D341Med (cell line): ENCODE measurements around the gene HDGFL1.

Experiments used
- DNase-seq: peaks from one replicate; pipeline ENCODE4 v3.0.0; 2012; ENCODE audit warnings: low spot score

Gene HDGFL1

DNA sequence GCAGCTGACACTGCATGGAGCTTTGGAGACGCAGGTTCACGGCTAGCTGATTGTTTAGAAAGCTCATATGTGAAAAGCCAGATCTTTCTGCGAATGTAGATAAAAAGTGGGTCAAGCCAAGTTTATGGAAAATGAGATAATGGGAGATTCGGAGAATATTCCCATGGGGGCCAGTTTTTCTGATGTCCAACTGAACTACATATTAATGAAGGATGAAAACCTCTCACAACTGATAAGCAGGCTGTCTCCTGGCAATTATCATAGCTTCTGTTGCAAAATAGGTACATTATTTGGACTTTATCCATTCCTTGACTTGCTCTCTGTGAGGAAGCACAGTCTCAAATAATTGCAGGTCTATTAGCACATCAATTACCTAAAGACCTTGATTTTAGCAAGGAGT is 21.1 kb downstream of the HDGFL1 start:
- DNase-seq = no peak

DNA sequence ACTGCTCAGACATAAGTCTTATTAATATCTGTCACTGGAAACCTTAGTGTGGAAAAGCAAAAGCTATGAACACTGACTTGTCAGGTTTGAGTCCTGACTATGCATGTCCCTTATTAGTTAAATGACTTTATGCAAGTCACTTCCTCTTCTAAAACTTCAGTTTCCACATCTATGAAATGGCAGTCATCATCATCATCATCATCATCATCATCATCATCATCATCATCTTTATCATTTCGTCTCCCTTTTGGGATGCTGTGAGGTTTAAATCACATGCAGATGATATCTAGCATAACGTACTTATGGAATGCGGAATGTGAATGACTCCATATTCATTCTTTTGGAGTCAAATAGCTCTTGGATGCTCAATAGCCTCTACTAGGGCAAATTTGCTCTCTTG is 24.5 kb downstream of the HDGFL1 start:
- DNase-seq = no peak

DNA sequence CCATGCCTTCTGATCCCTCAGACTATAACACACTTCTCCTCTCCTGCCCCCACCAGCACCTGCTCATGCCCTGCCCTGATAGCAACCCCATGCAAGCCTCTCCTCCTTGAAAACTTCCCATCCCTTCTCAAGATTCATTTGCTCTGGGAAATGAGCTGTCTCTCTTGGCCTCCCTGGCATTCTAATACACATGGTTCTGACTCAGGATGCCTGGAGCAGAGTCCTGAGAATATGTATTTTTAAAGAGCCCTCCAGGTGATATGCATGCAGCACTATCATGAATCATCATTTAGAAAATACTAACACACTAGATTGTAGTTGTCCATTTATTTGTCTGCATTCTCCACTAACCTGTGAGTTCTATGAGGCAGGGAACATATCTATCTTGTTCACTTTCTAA is 26.6 kb downstream of the HDGFL1 start:
- DNase-seq = no peak

DNA sequence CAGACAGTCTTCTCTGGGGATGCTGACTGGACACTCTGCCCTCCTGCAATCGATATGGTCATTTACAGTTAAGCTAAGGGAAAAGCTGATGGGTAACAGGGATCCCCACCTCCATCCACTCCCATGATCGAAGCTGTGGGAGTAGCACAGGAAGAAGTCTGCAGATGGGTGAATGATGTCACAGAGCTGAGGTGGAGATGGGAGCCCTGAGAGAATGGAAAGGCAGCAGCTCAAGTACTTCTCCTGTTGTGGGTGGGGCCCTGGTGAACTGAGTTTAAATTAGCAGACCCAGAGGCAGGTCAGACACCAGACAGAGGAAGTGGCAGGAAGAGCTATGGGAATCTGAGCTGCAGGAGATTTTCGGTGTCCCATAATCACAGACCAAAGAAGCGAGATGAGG is 29.0 kb downstream of the HDGFL1 start:
- no peak for DNase-seq

DNA sequence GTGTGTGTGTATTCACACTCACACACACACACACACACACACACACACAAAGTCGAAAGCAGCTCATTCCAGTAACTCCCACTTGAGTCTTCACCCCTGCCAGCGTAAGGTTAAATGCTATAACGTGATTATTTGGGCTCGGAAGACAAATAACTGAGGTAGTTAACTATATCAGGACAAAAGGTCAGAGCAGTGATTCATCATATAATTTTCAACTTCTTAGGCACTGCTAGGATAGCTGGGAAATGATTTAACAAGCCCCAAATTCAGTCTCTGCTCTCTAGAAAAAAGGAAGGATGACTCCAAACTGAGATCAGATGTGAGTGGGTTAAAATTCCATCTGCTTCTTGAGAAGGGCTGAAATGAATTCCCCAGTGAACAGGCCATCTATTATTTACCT is 30.7 kb downstream of the HDGFL1 start:
- DNase-seq = no peak

DNA sequence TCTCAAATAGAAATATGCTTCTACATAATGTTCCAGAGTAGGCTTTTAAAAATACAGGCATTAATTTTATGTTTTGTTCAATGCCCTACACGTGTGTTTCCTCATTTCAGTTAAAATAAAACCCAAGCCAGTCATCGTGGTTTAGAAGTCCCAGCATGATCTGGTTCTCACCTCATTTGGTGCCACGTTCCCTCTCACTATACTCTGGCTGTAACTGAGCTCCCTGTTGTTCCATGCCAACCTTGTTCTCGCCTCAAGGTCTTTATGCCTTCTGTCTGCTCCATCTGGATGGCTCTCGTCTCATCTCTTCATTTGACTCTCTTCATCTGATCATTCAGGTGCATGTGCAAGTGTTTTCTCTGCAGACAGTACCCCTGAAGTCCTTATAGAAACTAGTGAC is 32.6 kb downstream of the HDGFL1 start:
- no peak for DNase-seq

DNA sequence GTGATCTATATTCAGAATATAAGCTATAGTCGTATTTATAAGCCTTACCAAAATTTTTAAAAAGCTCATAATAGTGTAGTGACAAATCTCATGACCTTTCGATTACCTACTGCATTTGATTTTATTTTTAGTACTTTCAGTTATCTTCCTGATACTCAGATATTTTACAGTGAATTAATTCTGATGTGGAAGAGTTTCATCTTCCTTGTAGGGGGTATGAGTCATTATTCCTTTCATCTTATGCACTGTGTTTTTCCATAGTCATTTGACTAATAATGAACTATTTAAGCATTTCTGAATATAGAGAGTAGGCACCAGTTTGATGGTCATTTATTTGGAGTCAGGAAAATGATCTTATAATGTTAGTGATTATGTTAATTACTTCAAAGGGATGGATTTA is 36.4 kb downstream of the HDGFL1 start:
- DNase-seq = no peak

DNA sequence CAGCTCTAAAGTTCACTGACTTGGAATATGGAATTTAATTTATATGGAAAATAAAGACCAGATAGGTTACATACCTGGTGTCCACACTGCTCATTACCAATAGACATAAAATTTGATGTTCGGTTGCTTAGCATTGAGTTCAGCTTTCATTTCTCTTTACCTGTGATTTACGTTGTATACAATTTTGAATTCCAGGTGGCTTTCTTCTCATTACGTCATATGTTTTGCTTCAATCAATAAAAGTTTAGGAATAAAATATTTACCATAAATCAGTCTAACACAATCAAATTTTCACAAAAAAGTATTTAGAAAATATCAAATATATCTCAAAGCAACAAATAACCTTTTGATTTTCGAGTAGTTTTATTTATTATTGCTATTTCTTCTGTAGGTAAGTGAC is 40.8 kb downstream of the HDGFL1 start:
- DNase-seq = no peak

DNA sequence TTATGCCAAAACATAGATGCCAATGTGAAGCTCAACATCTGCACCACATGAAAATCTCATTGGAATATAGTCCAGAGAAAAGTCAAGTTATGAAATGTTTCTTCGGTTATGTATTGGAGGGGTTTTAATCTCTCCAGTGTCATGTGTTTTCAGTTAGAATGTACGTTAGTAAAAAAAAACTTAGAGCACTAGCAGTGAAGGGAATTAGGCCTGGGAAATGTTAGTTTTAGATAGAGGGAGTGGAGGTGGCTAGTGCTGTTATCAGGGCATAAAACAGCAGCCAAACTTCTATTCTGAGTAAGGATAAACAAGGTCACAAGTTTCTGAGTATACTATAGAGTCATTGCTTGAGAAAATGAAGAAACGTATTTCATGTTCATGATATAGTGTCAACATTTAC is 42.9 kb downstream of the HDGFL1 start:
- no peak for DNase-seq

DNA sequence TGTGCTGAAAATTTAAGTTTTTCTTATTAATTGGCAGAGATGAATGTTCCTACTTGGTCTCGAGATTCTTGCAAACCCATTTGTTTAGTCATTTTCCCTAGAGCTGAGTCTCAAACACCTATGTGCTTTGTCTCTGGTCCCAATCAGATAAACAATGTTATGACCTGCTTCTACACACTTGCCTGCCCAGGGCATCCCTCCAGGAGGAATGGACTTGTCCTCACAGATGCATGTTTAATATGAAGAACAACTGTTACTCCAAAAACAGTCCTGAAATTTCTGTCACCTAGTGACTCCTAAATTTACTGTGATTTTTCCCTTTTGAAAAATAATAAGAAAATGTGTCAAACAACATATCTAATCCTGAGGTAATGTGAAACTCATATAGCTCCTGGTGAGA is 43.7 kb downstream of the HDGFL1 start:
- DNase-seq = no peak

DNA sequence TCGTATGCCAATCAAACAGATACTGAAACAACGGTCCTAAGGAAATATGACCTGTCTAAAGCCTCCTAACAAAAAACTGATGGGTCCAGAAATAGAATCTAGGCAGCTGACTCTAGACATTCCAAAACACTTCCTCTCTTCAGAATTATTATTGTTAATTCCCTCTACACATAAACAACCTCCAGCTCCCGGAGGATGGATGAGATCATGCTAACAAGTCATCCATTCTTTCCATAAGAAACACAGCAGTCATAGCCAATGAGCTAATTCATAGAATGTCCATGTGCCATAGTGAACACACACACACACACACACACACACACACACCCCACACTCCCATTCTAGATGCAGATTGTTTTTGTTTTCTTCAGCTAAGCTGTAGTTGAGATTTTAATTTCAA is 44.3 kb downstream of the HDGFL1 start:
- no peak for DNase-seq

DNA sequence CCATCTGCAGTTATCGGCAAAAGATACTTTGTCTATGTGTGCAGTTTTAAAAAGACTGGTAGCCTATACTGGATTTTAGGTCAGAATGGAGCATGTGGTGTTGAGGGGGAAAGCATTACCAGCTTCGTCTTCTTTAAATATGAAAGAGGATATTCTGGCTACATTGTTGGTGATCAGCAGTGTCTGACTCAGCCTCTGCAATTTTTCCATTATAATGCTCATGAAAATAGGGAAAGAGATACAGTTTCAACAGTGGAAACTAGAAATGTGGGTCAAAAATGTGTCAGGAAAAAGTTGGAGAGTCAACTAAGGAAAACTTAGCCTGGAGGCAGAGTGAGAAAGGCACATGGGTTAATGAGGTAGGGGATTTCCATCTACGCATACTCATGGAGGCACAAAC is 45.2 kb downstream of the HDGFL1 start:
- DNase-seq = no peak

DNA sequence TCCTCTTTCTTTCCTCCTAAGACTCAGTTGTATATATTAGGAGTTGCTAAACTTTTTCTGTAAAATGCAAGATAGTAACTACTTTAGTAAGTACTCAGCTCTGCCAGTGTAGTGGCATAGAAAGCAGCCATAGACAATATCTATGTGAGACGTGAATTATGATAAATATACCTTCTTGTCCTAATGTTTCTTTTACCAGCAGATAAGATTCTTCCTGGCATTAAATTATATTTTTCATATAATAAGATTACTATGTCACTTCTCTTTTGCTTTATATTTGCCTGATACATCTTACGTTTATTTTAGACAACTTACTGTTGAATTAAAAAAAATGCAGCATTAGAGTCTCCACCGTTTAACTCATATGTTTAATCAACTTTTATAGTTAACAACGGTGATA is 51.7 kb downstream of the HDGFL1 start:
- DNase-seq = no peak
